NCI-H2107 treated with DMSO at 0.1 percent for 48 hours (cell line): ENCODE results near the gene WTAP.
"Not testable (repeated sequence)": the region's sequence is repeated elsewhere in the genome, so short reads cannot be mapped to it uniquely, and the experiment has no call there.

ENCODE experiments used
- DNase-seq: peaks from one replicate; lab custom pipeline; 2025; ENCODE audit not compliant: unreplicated experiment; lab: John Stamatoyannopoulos, UW

WTAP gene

DNA sequence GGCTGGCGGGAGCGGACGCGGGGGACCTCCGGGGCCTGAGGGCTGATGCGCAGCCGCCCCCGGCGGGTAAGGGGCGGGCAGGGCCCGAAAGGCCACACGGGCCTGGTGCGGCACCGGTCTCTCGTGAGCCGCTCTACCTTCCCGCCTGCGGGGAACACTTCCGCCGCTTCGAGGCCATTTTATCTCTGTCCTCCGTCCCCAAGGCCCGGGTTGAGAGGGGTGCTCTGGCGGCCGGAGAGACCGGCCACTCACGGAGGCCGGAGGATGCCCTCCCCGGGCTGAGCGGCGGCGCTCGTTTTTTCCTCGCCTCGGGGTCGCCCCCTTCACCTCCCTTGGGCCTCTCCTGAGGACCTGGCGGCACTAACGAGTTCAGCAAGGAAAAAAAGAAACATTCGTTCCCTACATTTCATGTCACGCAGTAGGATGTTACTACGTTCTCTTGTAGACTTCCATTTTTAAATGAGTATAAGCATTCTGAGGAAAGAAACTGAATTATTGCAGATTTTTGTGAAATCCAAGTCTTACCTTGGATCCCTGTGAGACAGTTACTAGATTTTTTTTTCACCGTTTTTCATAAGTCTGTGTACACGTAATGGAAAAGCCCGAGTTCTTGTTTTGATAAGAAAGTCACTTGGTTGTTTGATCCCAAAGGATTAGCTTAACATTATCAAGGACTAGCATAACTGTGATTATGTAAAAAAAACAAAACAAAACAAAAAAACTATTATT lies 575 bp downstream of the WTAP start:
- no peak for DNase-seq

DNA sequence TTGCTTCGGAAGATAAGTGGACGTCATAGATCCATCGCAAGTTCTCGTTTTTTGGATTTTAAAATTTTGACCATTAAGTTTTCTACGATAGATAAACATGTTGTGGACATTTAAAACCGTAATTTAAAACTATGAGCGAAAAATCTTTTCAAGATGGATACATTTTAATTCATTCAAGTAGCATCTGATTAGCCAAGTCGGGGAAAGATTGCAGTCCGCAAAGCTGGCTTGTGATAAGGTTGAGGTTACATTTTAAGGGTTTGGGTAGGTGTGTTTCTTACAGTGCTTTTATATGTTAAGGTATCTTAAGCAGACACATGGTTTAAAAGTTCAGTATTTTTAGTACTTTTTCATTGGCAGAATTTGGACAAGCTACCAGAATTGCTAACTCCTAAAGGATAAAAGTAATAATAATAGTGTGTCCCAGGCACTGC lies 1.2 kb downstream of the WTAP start:
- no peak for DNase-seq

DNA sequence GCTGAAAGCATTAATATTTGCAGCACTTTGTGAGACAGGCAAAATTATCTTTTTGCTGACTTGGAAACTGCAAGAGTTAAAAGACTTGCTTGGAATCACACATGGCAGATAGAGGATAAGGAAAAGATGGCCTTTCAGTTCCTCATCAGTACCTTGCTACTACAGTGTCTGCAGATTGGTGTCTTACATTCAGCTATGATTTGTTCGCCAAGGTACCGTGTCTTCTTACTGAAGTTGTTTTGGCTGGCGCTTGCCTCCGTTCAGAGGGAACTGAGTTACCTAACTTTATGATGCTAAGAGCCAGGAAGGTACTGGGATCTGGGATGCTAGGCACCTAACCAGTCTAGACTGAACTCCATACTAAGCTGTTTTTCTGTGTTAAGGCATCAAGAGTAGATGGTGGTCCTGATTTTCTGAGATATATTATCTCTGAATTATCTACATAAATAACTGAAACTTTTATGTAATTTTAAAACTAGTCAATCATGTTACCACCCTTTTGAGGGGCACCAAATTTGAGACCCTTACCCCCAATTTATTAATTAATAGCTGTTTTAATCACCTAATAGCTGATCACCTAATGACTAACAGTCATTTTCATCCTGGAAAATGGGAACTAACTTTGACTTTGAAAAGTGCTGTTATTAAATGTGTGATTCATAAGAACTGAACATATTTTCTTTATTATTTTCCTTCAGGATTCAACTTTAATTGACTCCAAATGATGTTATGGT lies 2.5 kb downstream of the WTAP start:
- no peak for DNase-seq

DNA sequence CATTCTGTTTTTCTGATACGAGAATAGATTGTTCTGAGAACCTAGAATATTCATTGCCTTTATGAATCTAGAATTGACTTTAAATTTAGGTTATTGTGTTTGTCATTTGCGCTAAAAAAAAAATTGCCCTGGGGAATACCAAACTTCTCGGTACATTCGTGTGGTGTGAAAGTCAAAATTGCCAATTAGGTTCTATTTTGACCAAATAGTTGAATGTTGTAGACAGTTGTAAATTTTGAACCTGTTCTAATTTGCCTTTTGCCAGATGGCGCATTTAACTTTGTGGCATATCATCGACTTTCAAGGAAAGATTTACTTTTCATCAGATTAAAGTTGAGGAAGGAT lies 3.0 kb downstream of the WTAP start:
- no peak for DNase-seq

DNA sequence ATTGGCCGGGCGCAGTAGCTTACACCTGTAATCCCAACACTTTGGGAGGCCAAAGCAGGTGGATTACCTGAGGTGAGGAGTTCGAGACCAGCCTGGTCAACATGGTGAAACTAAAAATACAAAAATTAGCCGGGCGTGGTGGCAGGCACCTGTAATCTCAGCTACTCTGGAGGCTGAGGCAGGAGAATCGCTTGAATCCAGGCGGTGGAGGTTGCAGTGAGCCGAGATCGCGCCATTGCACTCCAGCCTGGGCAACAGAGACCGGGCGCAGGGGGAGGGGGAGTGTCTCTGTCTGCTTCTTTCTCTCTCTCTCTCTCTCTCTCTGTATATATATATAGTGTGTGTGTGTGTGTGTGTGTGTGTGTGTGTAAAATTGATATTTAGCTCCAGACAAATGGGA lies 5.2 kb downstream of the WTAP start:
- DNase-seq, result not testable (repeated sequence)

DNA sequence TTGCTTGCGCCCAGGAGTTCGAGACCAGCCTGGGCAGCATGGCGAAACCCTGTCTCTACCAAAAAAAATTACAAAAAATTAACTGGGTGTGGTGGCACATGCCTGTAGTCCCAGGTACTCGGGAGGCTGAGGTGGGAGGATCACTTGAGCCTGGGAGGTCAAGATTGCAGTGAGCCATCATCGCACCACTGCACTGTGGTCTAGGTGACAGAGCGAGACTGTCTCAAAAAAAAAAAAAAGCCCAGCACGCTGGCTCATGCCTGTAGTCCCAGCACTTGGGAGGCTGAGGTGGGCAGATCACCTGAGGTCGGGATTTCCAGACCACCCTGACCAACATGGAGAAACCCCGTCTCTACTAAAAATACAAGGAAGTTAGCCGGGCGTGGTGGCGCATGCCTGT lies 6.1 kb downstream of the WTAP start:
- DNase-seq, result not testable (repeated sequence)

DNA sequence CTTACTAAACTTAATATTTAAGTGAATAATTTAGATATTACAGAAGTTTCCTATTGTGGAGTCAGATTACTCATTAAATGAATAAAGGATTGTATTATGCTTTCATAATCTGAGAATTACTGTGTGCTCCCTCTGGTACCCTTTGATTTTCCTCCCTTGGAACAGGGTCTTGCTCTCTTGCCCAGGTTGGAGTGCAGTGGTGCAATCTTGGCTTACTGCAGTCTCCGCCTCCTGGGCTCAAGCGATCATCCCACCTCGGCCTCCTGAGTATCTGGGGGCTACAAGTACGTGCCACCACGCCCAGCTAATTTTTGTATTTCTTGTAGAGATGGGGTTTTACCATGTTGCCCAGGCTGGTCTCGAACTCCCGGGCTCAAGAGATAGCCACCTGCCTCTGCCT lies 9.6 kb downstream of the WTAP start:
- DNase-seq, result no peak

DNA sequence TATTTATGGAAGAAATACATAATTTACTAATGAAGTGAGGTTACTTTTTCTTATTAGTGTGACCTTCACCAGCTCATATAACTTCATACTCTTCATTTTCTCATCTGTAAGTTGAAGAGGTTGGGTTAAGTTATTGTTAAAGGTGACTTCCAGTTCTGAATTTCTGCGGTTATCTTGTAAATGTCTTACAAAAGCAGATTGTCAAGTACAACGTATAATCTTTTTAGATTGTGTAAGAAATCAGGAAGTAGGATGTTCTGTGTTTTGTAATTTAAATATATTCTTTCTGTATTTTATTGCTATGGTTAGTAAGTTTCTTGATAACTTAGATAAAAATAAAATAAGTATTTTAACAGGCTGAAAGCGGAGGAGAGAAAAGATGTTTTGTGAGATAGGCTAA lies 12.0 kb downstream of the WTAP start:
- no peak for DNase-seq

DNA sequence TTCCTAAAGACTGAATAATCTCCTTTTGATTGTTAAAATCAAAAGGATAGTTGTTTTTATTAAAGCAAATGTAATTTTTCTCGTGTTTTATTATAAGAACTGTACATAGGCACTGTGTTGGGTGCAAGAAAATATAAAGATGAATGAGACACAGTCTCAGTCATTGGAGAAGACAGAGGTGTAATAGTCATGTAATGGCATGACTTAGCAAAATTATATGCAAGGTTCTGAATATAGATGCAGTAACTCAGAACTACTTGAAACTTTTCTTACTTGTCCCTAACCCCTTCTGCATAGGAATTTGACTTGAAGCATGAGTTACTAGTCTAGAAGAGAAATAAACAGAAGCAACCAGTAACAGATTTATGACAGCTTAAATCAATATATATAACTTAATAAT lies 14.9 kb downstream of the WTAP start:
- DNase-seq, result no peak

DNA sequence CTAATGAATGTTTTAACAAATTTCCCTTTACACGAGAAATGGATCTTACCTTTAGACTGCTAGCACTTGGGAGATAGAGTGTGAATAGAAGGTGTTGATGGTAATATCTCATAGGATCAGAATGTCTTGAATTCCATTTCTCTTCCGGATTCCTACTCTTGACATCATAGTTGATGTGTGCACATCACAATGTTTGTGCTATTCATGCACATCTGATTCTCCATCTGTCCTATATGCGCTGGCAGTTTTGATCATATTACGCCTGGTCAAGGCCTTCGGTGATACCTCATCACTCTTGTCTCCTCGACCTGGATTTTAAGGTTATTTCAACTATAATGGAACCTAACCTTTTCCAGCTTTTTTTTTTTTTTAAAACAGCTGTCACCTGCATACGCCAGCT lies 17.8 kb downstream of the WTAP start:
- DNase-seq, result no peak

DNA sequence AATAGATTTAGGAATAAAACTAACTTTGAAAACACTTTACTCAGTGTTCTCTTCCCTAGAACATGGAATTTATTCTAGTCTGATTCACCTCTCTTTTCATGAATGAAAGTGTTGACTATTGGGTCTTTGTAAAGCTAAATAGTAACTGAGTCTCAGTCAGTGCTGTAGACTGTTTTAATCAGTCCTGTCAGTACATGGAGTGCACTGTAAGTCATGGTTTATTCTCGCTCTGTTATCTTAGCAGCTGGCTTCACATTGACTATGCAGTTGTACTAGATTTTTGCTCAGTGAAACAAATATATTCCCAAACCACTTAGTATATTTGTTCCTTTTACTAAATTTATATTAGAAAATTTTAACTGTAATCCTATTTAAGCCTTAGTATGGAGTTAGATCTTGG lies 19.5 kb downstream of the WTAP start:
- DNase-seq, result no peak

DNA sequence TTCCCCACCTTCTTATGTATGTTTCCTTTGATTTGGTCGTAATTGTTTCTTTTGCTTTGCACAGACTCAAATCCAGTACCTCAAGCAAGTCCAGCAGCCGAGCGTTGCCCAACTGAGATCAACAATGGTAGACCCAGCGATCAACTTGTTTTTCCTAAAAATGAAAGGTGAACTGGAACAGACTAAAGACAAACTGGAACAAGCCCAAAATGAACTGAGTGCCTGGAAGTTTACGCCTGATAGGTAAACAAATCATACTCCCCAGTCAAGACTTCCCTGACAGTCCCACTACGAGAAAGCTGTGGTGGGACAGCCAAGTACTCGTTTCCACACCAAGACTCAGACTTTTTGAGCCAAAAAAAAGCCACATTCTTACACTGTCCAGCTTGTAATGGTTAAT lies 20.8 kb downstream of the WTAP start:
- not testable (repeated sequence) for DNase-seq

DNA sequence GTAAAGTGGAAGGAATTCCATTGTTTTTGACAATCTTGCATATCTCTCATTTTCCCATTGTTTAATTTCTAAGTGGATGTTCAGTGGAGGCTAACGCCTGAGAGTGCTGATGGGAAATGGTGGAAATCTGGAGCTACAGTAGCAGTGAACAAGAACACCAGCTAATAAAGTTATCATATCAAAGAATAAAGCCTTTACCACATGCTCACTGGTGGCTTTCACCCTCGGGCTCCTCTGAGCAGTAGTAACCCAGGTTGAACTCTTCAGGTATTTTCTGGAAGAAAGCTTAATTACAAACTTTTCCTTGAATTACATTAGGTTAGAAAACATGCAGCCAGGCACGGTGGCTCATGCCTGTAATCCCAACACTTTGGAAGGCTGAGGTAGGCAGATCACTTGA lies 24.1 kb downstream of the WTAP start:
- DNase-seq, result no peak

DNA sequence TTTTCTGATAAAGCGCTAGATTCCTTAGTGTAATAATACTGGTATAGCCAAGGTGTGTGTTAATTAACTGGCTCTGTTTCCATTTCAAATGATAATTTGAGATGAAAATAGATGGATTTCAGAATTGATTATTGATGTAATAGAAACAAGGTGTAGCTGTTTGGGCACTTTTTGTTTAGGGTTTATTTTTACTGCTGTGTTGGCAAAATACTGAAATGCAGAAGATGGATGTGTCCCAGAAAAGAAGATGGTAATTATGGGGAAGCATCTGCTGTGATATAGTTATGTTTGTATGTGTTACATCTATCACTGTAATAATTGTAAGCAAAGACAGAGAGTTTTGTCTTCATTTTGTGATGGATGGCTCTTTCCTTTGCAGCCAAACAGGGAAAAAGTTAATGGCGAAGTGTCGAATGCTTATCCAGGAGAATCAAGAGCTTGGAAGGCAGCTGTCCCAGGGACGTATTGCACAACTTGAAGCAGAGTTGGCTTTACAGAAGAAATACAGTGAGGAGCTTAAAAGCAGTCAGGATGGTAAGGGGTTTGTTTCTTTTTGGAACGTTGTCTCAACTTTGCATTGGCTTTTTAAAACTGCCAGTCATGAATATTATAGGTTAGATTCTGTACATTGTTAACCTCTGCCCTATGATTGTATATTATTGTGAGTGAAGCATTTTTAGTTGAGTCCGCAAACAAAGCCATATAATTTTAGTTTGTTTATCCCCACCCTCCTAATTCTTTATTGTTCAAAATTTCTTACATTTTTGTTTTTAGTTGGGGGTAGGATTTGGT lies 26.0 kb downstream of the WTAP start:
- no peak for DNase-seq

DNA sequence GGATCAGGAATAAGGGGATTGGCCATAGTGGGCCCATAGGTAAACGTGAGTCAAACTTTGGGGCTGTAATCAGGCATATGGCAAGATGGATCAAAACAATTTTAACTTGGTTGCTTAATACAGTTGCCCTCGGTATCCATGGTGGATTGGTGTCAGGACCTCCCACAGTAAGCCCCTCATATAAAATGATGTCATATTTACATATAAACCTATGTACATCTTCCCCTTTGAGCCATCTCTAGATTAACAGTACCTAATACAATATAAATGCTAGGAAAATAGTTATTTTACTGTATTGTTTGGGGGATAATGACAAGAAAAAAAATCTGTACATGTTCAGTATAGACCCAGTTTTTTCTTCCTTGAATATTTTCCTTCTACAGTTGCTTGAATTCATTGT lies 27.1 kb downstream of the WTAP start:
- no peak for DNase-seq

DNA sequence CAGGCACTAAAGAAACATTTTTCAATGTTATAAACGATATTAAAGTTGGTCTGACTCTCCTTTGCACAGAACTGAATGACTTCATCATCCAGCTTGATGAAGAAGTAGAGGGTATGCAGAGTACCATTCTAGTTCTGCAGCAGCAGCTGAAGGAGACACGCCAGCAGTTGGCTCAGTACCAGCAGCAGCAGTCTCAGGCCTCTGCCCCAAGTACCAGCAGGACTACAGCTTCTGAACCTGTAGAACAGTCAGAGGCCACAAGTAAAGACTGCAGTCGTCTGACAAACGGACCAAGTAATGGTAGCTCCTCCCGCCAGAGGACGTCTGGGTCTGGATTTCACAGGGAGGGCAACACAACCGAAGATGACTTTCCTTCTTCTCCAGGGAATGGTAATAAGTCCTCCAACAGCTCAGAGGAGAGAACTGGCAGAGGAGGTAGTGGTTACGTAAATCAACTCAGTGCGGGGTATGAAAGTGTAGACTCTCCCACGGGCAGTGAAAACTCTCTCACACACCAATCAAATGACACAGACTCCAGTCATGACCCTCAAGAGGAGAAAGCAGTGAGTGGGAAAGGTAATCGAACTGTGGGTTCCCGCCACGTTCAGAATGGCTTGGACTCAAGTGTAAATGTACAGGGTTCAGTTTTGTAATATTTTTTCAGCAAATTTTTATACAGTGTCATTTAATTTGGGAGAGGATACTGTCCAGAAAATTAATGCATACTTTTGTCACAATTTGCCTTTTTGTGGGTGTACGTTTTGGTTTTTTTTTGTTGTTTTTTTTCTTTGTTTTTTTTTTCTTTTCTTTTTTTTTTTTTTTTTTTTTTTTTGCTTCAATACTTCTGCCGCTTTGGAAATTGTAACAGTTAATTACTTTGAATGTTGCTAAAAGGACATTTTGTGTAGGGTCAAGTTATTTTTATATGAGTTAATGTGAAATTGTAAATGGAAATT lies 27.9 kb downstream of the WTAP start:
- DNase-seq, result no peak

DNA sequence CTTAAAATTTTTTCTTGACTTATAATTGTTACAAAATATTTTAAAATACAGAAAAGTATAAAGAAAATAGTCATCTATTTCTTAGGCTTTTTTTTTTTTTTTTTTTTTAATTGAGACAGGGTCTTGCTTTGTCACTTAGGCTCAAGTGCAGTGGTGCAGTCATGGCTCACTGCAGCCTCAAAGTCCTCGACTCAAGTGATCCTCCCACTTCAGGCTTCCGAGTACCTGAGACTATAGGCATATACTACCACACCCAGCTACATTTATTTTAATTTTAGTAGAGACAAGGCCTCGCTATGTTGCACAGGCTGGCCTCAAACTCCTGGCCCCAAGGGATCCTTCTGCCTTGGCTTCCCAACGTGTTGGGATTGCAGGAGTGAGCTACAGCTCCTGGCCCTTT lies 29.2 kb downstream of the WTAP start:
- DNase-seq, result no peak

DNA sequence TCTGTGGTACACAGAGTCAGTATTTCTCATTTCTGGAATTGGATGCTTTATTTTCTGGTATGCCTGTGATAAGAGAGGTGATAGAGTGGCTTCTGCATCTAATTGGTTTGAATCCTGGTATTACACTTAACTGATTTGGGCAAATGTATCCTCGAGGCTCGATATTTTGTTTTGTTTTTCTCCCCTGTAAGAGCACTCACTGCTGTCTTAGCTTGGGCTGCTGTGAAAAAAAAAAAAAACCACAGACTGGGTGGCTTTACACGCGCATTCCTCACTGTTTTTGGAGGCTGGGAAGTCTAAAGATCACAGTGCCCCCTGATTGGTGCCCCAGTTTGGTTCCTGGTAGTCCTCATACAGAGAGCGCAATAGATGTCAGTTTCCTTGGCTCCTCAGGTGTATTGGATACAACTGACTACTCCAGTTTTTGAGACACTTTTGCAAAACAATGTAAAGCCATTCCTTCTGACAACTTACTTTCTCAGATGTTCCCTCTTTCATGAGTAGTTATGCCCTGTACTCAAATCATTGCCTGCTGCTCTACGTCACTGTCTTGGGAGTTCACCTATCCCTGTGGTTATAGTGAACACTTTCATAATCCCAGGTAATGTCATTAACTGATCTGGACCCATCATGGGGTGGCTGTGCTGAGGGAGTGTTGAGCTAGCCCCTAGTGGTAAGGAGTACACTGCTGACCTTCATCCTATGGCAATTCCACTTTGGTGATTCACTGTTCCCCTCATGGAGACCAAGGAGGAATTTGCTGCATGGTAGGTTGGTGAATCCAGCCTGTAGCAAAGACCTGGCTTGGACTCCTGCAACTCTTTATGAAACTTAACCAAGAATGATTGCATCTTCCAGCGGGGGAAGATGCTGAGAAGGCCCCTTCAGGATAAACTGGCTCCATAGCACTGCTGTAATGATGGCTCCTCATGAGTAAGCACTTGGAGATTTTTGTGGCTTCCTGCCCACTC lies 31.0 kb downstream of the WTAP start:
- no peak for DNase-seq

DNA sequence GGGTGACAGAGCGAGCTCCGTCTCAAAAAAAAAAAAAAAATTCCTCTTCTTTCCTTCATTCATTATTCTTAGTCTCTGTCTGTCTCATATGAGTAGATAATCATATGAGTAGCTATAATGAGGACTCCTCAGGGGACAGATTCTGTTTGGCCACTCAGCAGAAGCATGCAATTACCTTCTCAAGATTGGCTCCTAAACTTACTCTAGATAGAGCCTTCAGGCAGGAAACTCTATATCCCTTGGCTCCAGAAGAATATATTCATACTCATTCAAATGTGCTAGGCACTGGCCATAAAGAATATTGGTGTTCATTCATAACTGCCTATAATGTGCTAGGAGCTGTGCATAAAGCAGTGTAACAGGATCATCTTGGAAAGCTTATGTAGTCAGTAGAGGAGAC lies 32.3 kb downstream of the WTAP start:
- DNase-seq, result no peak

DNA sequence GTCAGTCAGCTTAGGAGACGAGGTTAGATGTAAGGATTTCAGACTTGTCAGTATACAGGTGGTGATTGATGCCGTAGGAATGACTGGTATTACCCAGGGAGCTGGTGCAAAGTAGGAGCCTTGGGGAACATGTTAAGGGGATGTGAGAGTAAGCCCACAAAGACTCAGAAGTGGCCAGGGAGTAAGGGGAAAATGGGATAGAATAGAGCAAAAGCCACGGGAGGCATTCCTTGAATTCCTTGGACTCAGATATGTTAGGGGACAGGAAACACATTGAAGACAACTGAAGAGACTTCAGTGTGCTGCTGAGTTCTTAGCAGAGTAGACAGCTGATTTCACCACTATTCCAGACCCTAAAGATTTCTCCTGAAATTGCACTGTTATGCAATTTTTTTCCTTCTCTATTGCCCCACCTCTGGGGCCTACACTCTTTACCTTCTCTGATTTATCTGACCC lies 33.3 kb downstream of the WTAP start:
- DNase-seq, result no peak
